GM12878 (cell line): ENCODE data around the gene TMEM79. TPM values are rescaled to one million over a fixed set of nuclear protein-coding genes. Genes with fewer than 3 reads are reported as not detected.

Experiments
- ATAC-seq: fragments of 200-7000 bp; cut with Tn5 transposase; 3 replicates; pipeline ENCODE4 v1.9.1; 2020; ENCODE audit warnings: mild to moderate bottlenecking, moderate library complexity
- BruUV-seq: library from RNA; stranded (reverse); fragments of 400-500 nt; replicated peaks from 2 replicates; lab custom pipeline; 2021; lab: Mats Ljungman, UMichigan
- CTCF ChIA-PET: fragments of 300-600 bp; sonication (Branson Sonifier 250); formaldehyde crosslinking; extraction: SDS; loops from one replicate; lab custom pipeline; 2021; ENCODE audit warnings: inconsistent platforms; lab: Yijun Ruan, JAX
- POLR2A ChIA-PET: fragments of 350-600 bp; formaldehyde crosslinking; extraction: SDS; loops from one replicate; lab custom pipeline; 2021; ENCODE audit warnings: inconsistent platforms; lab: Charles Lee
- RAD21 ChIA-PET: fragments of 300-600 bp; sonication (Branson Sonifier 250); formaldehyde crosslinking; loops from one replicate; lab custom pipeline; 2023; ENCODE audit warnings: antibody characterized with exemption; ENCODE audit not compliant: unreplicated experiment; lab: Charles Lee
- SMC1A ChIA-PET: fragments of 300-600 bp; sonication (Branson Sonifier 250); formaldehyde crosslinking; loops from one replicate; lab custom pipeline; 2023; ENCODE audit not compliant: unreplicated experiment, uncharacterized antibody; lab: Charles Lee
- DNase-seq: peaks from one replicate; pipeline ENCODE4 v3.0.0-alpha.2; 2011; ENCODE audit warnings: low read depth, low spot score
- FAIRE-seq: peaks from 3 replicates; lab custom pipeline; 2011; peaks lifted over from hg19 to GRCh38; lab: Jason Lieb, UNC
- H2AFZ ChIP-seq: 2 replicates; pipeline ENCODE4 v1.6.0; 2011; ENCODE audit warnings: low read depth, low read length, control low read depth; ENCODE audit not compliant: control insufficient read depth
- H3K27ac ChIP-seq: 2 replicates; pipeline ENCODE4 v1.5.1; 2011; ENCODE audit warnings: control low read depth; ENCODE audit not compliant: control insufficient read depth, insufficient read depth
- H3K27me3 ChIP-seq, 2 experiments: replicated peaks in 1 of 2; 2 replicates each; pipeline versions ENCODE4 v1.6.0 to v1.6.1; 2011; ENCODE audit warnings: low read length in 1 of 2; ENCODE audit not compliant: control insufficient read depth in 2 of 2, insufficient read depth in 2 of 2
- H3K36me3 ChIP-seq, 2 experiments: 2 replicates each; pipeline ENCODE4 v1.5.1; 2011; ENCODE audit warnings: low read length in 1 of 2; ENCODE audit not compliant: control insufficient read depth in 2 of 2, insufficient read depth in 2 of 2
- H3K4me1 ChIP-seq: 2 replicates; pipeline ENCODE4 v1.6.1; 2011; ENCODE audit warnings: mild to moderate bottlenecking, low read length, moderate library complexity, mixed read lengths; ENCODE audit not compliant: control insufficient read depth, insufficient read depth
- H3K4me2 ChIP-seq: 2 replicates; pipeline ENCODE4 v1.6.0; 2011; ENCODE audit warnings: control low read depth; ENCODE audit not compliant: control insufficient read depth, insufficient read depth
- H3K4me3 ChIP-seq: fragments of 200-600 bp; sonication (generic); 2 replicates; pipeline ENCODE4 v1.5.1; 2016
- H3K79me2 ChIP-seq: 2 replicates; pipeline ENCODE4 v1.6.0; 2011; ENCODE audit warnings: low read length; ENCODE audit not compliant: control insufficient read depth, insufficient read depth
- H3K9ac ChIP-seq: 2 replicates; pipeline ENCODE4 v1.8.0; 2011; ENCODE audit warnings: low read length, control low read depth, mixed read lengths; ENCODE audit not compliant: control insufficient read depth, insufficient read depth
- H3K9me3 ChIP-seq: replicated peaks from 3 replicates; pipeline ENCODE4 v1.5.1; 2011; ENCODE audit warnings: mild to moderate bottlenecking, low read length; ENCODE audit not compliant: control insufficient read depth, insufficient read depth
- H4K20me1 ChIP-seq: 2 replicates; pipeline ENCODE4 v1.6.0; 2011; ENCODE audit not compliant: control insufficient read depth, insufficient read depth
- ATF7 ChIP-seq: fragments of 450-650 bp; IDR thresholded peaks from 2 replicates; pipeline ENCODE4 v1.6.1; 2016; ENCODE audit warnings: low read depth, mild to moderate bottlenecking
- BACH1 ChIP-seq: fragments of 450-650 bp; IDR thresholded peaks from 2 replicates; pipeline ENCODE4 v1.6.1; 2017; ENCODE audit warnings: mild to moderate bottlenecking, borderline replicate concordance
- EP300 ChIP-seq, 2 experiments: fragments of 150-350 bp in 1 of 2; IDR thresholded peaks; 2 replicates each; pipeline ENCODE4 v1.6.1; 2011 to 2012; ENCODE audit warnings: low read depth in 2 of 2, low read length in 2 of 2, borderline replicate concordance in 1 of 2, improper control_type of control experiment in 1 of 2, inconsistent platforms in 1 of 2; ENCODE audit not compliant: control insufficient read depth in 1 of 2
- IRF5 ChIP-seq: fragments of 450-650 bp; IDR thresholded peaks from 2 replicates; pipeline ENCODE4 v1.6.1; 2017; ENCODE audit warnings: borderline replicate concordance
- LARP7 ChIP-seq: fragments of 450-650 bp; IDR thresholded peaks from 2 replicates; pipeline ENCODE4 v1.6.1; 2017; ENCODE audit warnings: mild to moderate bottlenecking
- MXI1 ChIP-seq: fragments of 150-350 bp; IDR thresholded peaks from 2 replicates; pipeline ENCODE4 v1.6.1; 2011; ENCODE audit warnings: low read depth, mild to moderate bottlenecking, inconsistent platforms, low read length, improper control_type of control experiment
- USF1 ChIP-seq: IDR thresholded peaks from 2 replicates; pipeline ENCODE4 v1.6.1; 2011; ENCODE audit warnings: borderline replicate concordance, low read depth, mild to moderate bottlenecking, moderate library complexity, mixed read lengths, low read length; ENCODE audit not compliant: insufficient read depth; ENCODE audit errors: extremely low read length
- ZNF24 ChIP-seq: fragments of 450-650 bp; IDR thresholded peaks from 2 replicates; pipeline ENCODE4 v1.6.1; 2017; ENCODE audit warnings: antibody characterized with exemption, mild to moderate bottlenecking
- ZNF687 ChIP-seq: fragments of 450-650 bp; IDR thresholded peaks from 2 replicates; pipeline ENCODE4 v1.6.1; 2017; ENCODE audit warnings: mild to moderate bottlenecking, moderate library complexity
- WGBS: methylation state at CpG from one replicate; pipeline ENCODE4 v1.1.6; 2016; ENCODE audit warnings: low lambda C conversion rate; ENCODE audit not compliant: insufficient replicate concordance, insufficient coverage; ENCODE audit errors: missing lambda C conversion rate; 5-methylcytosine and 5-hydroxymethylcytosine counted together
- in situ Hi-C: fragments of 300-500 bp; cut with MboI; formaldehyde crosslinking; loops from 9 replicates; pipeline ENCODE4 v1.14.3; 2018; ENCODE audit warnings: mixed read lengths
- intact Hi-C: fragments of 100-400 bp; cut with micrococcal nuclease; formaldehyde crosslinking; loops from one replicate; pipeline ENCODE4 v1.14.2; 2022; ENCODE audit not compliant: unreplicated experiment
- polyA plus RNA-seq, 11 experiments: library from polyadenylated mRNA; depleted of rRNA in 4 of 11; unstranded in 6 of 11; stranded (reverse) in 5 of 11; fragments of >200 nt; fragmentation: Nextera tagmentation in 4 of 11; fragmentation: Illumina TruSeq in 1 of 11; extraction: Ambion mirVana in 4 of 11; extraction: Trizol in 1 of 11; gene quantifications; 1 replicate in 1 of 11; 2 replicates in 10 of 11; pipeline versions ENCODE4 v1.2.1 to v1.2.3, GENCODE V29; 2011 to 2016; ENCODE audit warnings: inconsistent platforms in 2 of 11, missing spikeins in 2 of 11, low read depth in 1 of 11
- total RNA-seq, 4 experiments: library from RNA; depleted of rRNA in 3 of 4; stranded (reverse); fragments of >200 nt in 3 of 4; fragmentation: Illumina TruSeq in 1 of 4; extraction: Trizol in 1 of 4; gene quantifications; 2 replicates each; pipeline versions ENCODE4 v1.2.1 to v1.2.3, GENCODE V29; 2013 to 2021

TMEM79 gene
- total and polyA plus RNA-seq, 10 of the 15 experiments (the other 5 are each of a cell fraction or from before 2014, with no cell fraction given): 0.47 to 5.2 (median 3.8) TPM

GRCh38 chr1:156316909-156317308 lies 32.8 kb downstream of the TMEM79 start:
- Histone ChIP-seq H4K20me1 (no peaks in the 10 kb centered on the region), H3K9me3 (no peaks in the 10 kb centered on the region), H2AFZ (no peak overlapping the region), H3K9ac (no peak overlapping the region), H3K79me2 (no peaks in the 10 kb centered on the region), H3K27me3 (no peaks in the 10 kb centered on the region), H3K36me3 (peaks cover 31% of the 10 kb centered on the region in 2 experiments), H3K4me1 (no peaks in the 10 kb centered on the region), H3K4me2 (no peak overlapping the region), H3K27ac (no peak overlapping the region), H3K4me3 (no peak overlapping the region)
- no TSS peak for BruUV-seq
- FAIRE-seq (no peak), ATAC-seq (no peak), DNase-seq (no peak)
- intact Hi-C loops: loop anchor here (5.0 kb wide), 2 partner anchors 170 to 220 kb away; no protein-coding TSS in a partner anchor
- TF ChIP-seq EP300 (IDR thresholded peaks at IDR 0.05; ENCODE audit: borderline replicate concordance in 1 of 2, control insufficient read depth in 1 of 2, low read depth in 2 of 2, low read length in 2 of 2) (no peak), BACH1 (no peak), LARP7 (no peak), MXI1 (no peak), ZNF24 (no peak), IRF5 (no peak), ZNF687 (no peak), USF1 (no peak), ATF7 (no peak)
- ChIA-PET RAD21 (interaction anchor here (4.4 kb wide), 1 partner anchor 91 kb away, joined by 30 read pairs; no protein-coding TSS in a partner anchor), POLR2A (interaction anchor here (0.5 to 0.9 kb wide), 2 partner anchors 92 kb away, joined by 3 to 6 read pairs; no protein-coding TSS in a partner anchor), SMC1A (interaction anchor here (0.8 to 7.2 kb wide), 4 partner anchors 35 to 175 kb away, joined by 3 to 39 read pairs (median 12); partner anchors contain the start of gene SMG5), CTCF (interaction anchor here (0.6 to 5.2 kb wide), 6 partner anchors 17 to 296 kb away, joined by 3 to 58 read pairs (median 12); partner anchors contain the start of genes SMG5 and TMEM79)
- in situ Hi-C loops: loop anchor here (5.0 kb wide), 1 partner anchor 175 kb away; no protein-coding TSS in a partner anchor
- 89% methylated on average over 7 of the region's 7 CpGs for WGBS
